GM12878 (cell line): ENCODE measurements around the gene TRERF1.

Experiments used
- ATF7 ChIP-seq: fragments of 450-650 bp; IDR thresholded peaks from 2 replicates; pipeline ENCODE4 v1.6.1; 2016; ENCODE audit warnings: low read depth, mild to moderate bottlenecking
- BCLAF1 ChIP-seq: fragments of 450-650 bp; IDR thresholded peaks from 2 replicates; pipeline ENCODE4 v1.6.1; 2017; ENCODE audit warnings: antibody characterized with exemption, mild to moderate bottlenecking, moderate library complexity
- CTCF ChIP-seq, 3 experiments: IDR thresholded peaks in 2 of 3; conservative IDR thresholded peaks in 1 of 3; 2 replicates each; pipeline ENCODE4 v1.5.1; 2011; ENCODE audit warnings: low read depth in 3 of 3, low read length in 3 of 3, mild to moderate bottlenecking in 3 of 3, control low read depth in 2 of 3, moderate library complexity in 2 of 3, inconsistent platforms in 1 of 3, mixed read lengths in 1 of 3; ENCODE audit not compliant: control insufficient read depth in 2 of 3, insufficient read depth in 1 of 3; ENCODE audit errors: extremely low read depth in 1 of 3
- EGR1 ChIP-seq, 2 experiments: IDR thresholded peaks; 1 replicate in 1 of 2; 2 replicates in 1 of 2; pipeline ENCODE4 v1.6.1; 2011 to 2012; ENCODE audit warnings: low read depth in 2 of 2, low read length in 2 of 2, borderline replicate concordance in 1 of 2, mild to moderate bottlenecking in 1 of 2, moderate library complexity in 1 of 2
- EZH2 ChIP-seq: IDR thresholded peaks from 2 replicates; pipeline ENCODE4 v1.6.1; 2012; ENCODE audit warnings: low read depth, mild to moderate bottlenecking, control low read depth, inconsistent platforms, low read length, borderline replicate concordance; ENCODE audit not compliant: control insufficient read depth
- FOS ChIP-seq: IDR thresholded peaks from 3 replicates; pipeline ENCODE4 v1.6.1; 2011; ENCODE audit warnings: borderline replicate concordance; ENCODE audit not compliant: insufficient read length; ENCODE audit errors: extremely low read depth
- NKRF ChIP-seq: fragments of 450-650 bp; conservative IDR thresholded peaks from 2 replicates; pipeline ENCODE4 v1.6.1; 2017; ENCODE audit warnings: mild to moderate bottlenecking, moderate library complexity
- POLR2A ChIP-seq: IDR thresholded peaks from 2 replicates; pipeline ENCODE4 v1.6.1; 2011; ENCODE audit warnings: low read depth, mild to moderate bottlenecking, low read length
- POLR2AphosphoS5 ChIP-seq: IDR thresholded peaks from 2 replicates; pipeline ENCODE4 v1.6.1; 2011; ENCODE audit warnings: mild to moderate bottlenecking, low read length, inconsistent platforms
- POU2F2 ChIP-seq: IDR thresholded peaks from 3 replicates; pipeline ENCODE4 v1.6.1; 2011; ENCODE audit warnings: low read depth, mild to moderate bottlenecking, low read length, borderline replicate concordance
- SKIL ChIP-seq: fragments of 450-650 bp; IDR thresholded peaks from 2 replicates; pipeline ENCODE4 v1.6.1; 2017; ENCODE audit warnings: mild to moderate bottlenecking, low read depth, inconsistent platforms; ENCODE audit not compliant: poor library complexity, severe bottlenecking
- SP1 ChIP-seq: IDR thresholded peaks from one replicate; pipeline ENCODE4 v1.6.1; 2011; ENCODE audit warnings: low read depth, low read length
- TCF7 ChIP-seq: IDR thresholded peaks from 2 replicates; pipeline ENCODE4 v1.6.1; 2014; ENCODE audit warnings: antibody characterized with exemption, borderline replicate concordance
- ZNF687 ChIP-seq: fragments of 450-650 bp; IDR thresholded peaks from 2 replicates; pipeline ENCODE4 v1.6.1; 2017; ENCODE audit warnings: mild to moderate bottlenecking, moderate library complexity

DNA sequence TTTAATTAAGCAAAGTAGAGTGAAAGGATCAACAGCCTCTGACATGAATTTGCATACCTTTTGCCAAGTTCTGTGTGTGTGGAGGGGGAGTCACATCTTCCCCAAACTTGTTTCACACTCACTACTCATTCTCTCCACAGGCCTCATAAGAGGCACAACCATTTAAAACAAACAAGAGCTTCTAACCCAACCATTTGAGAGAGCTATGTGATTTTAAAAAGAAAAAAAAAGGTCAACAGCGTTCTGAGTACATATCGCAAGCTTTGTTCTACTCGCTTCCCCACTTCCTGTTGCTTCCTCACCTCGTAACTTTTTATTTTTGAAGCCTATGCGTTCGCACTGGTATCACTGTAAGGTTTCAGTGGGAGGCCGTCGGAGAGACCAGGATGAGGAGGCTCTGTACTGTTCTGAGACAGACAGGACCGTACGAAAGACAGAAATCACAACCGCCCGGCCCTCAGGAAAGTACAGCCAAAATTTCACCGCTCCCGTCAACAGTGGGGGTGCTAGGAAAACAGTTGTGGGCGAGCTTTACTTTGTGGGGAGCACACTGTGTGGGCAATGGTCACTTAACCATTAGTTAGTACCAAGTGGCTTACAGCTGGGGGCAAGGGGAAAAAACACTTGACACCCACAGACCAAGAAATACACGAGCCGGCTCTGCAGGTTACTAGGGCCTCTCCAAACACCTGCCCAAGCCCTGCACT lies 61.3 kb downstream of the TRERF1 start:
- TF ChIP-seq ATF7 (peak; percentile 36; the same call in 1 of the 2 replicates), NKRF (no peak), POLR2A (0 out of 2 replicates have a peak, but pooled peaks have one; percentile 28), CTCF (IDR thresholded peaks at IDR 0.05 in 2 of 3, conservative IDR thresholded peaks at IDR 0.05 in 1 of 3; ENCODE audit: control insufficient read depth in 2 of 3, extremely low read depth in 1 of 3, insufficient read depth in 1 of 3, low read depth in 3 of 3, low read length in 3 of 3) (no peak), BCLAF1 (no peak), SKIL (no peak), POLR2AphosphoS5 (no peak), EGR1 (IDR thresholded peaks at IDR 0.05; ENCODE audit: borderline replicate concordance in 1 of 2, low read depth in 2 of 2, low read length in 2 of 2) (no peak), EZH2 (no peak), TCF7 (no peak), SP1 (no peak), FOS (no peak), ZNF687 (peak; percentile 11; the same call in 1 of the 2 replicates), POU2F2 (peak; percentile 84)
